ENCODE data around the gene KIAA0408.

DNA sequence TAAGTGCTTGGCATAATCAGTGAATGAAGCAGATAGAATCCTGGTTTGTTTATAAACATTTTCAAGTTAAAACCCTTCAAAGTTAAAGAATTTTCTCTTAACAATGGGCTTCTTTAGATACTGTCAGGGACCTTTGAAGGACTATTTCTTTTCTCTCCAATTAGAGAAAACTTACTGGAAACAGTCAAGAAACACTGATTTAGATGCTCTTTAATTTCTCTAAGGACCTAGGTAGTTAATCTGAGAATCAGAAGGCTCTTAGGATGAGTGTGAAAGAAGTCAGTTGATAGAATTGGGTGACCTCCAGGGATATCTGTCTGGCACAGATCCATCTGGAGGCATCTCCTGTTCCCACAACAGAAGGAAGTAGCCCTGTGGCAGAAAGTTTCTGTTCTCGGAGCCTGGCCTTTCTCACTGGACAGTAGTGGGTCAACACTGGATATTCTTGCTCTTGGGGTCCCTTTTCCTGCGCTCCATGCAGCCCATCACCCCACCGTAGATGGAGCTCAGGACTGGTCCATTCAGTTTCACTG, 22.5 kb downstream of the KIAA0408 start:
- no peak for TF ChIP-seq EZH2phosphoT487 (IDR thresholded peaks at IDR 0.05; ENCODE audit: insufficient read depth, low read depth)
- TF ChIP-seq EZH2 (IDR thresholded peaks at IDR 0.05; ENCODE audit: insufficient read depth, poor library complexity, severe bottlenecking): no peak
